ENCODE measurements around the gene FGF4.

The FGF4 gene

GRCh38 chr11:69807106-69807815, 32.1 kb upstream of the FGF4 start:
- no peak for DNase-seq

GRCh38 chr11:69804769-69805508, 29.8 kb upstream of the FGF4 start:
- no peak for DNase-seq

DNA sequence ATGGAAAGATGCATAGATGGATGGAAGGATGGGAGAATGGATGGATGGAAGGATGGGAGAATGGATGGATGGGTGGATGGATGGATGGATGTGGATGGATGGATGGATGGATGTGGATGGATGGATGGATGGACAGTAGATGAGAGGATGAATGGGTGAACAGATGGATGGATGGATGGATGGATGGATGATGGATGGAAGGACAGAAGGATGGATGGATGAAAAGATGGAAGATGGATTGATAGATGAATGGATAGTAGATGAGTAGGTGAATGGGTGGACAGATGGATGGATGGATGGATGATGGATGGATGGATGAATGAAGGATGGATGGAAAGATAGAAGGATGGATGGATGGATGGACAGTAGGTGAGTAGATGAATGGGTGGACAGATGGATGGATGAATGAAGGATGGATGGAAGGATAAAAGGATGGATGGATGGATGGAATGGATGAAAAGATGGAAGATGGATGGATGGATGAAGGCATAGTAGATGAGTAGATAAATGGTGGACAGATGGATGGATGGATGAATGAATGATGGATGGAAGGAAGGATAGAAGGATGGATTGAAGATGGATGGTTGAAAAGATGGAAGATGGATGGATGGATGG, 28.6 kb upstream of the FGF4 start:
- DNase-seq = no peak

DNA sequence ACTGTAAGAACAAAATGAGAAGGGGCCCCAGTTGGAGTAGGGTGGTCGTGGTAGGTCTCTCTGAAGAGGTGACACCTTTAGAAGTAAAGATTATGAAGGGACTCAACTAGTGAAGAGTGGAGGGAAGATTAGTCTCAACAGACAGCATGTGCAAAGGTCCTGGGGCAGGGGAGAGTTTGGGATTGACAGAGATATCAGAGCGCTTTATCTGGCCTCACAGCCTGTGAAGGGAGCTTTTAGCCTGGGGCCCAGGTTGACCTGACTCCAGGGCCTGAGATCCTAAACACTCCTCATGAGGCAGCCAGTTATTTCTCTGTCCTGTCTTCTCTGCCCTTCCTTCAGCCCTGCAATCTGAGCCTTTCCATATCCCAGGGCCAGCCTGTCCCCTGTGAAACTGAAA, 27.9 kb upstream of the FGF4 start:
- no peak for DNase-seq

DNA sequence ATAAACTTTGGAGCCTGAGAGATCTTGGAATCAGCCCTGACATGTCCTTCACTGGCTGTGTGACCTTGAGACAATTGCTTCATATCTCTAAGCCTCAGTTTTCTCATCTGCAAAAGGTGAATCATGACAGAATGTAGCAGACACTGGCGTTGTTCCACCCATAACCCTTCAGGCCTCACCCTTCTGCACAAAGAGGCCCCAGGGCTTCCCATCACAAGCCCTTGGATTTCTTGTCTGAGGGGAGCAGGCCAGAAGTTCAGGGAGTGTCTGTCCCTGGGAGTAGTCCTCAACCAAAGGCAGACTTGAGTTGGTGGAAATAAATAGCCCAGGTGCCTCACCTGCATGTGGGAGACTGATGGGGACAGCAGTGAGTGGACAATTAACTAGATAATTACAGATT, 27.4 kb upstream of the FGF4 start:
- no peak for DNase-seq

GRCh38 chr11:69801513-69802335, 26.6 kb upstream of the FGF4 start:
- no peak for DNase-seq

- no peak for DNase-seq
Measured at GRCh38 chr11:69800278-69800677, 25.1 kb upstream of the FGF4 start.

GRCh38 chr11:69799582-69799981, 24.4 kb upstream of the FGF4 start:
- DNase-seq = no peak

- no peak for DNase-seq
Measured at GRCh38 chr11:69799097-69799496, 24.0 kb upstream of the FGF4 start.

DNA sequence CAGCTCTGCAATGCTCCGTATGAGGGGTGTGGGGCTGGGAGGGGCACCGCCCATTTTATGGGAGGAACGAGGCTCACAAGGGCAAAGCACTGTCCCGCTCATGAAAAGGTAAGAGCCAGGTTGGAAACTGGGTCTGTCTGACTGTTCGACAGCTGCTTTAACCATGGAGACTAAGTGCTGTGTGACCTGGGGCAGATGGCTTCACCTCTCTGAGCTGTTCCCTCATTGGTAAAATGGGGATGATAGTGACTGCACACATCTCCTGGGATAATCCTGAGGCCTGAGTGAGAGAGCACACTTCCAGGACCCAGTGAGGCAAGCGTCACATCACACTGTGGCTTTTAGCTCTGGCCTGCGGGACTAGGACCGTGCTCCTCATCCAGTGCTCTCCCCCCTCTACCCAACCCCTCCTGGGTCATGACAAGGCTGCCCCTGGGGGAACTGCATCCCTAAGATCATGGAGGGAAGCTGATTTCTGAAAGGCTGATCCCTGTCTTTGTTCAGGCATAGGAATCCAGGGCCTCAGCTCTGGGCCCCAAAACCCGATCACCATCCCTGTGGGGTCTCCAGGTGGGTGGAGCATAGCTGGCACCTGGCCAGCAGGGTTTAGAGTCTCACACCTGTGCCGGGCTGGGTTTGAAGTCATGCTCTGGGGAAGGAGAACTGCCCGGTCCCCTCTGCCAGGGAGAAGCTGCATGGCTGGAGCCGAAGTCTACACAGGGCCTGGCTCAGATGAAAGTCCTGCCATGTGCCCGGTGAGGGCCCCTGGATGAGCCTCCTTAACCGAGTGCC, 22.8 kb upstream of the FGF4 start:
- no peak for DNase-seq

GRCh38 chr11:69797156-69797555, 22.0 kb upstream of the FGF4 start:
- no peak for DNase-seq

DNA sequence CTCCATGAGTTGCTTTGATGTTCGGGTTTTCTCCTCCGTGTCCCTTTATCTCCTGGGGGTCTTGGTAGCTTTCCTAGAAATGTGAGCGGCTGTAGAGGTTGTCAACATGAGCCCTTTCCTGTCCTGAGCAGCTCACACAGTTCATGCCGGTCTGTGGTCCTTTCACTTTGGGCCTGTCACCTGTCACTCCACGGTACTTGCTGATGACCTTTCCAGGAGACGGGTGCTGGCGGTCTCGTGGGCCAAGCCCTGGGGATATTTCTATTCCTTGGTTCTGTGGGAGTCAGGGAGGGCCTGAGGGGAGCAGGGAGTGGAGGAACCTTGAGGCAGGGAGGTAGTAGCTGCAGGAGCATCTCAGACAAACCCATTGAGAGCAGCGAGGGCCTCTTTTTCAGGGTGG, 20.9 kb upstream of the FGF4 start:
- DNase-seq = no peak

GRCh38 chr11:69791276-69792180, 16.4 kb upstream of the FGF4 start:
- DNase-seq = no peak

DNA sequence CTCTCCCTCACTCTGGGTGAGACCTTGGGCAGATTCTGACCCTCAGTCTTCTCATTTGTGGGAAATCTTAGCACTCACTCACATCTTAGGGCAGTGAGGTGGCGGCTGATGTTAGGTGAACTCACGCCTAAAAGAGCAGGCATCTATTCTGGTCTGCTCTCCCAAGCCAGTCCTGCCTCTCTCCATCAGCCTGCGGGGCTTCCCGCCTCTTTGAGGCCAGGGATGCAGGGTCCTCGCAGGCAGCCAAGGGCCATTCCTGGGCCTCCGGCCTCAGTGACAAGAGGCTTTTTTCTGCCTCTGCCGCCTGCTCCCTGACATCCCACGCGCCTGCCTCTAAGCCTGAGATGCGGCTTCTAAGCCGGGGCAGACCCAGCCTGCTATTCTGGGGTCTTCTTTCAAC, 13.8 kb upstream of the FGF4 start:
- no peak for DNase-seq

- no peak for DNase-seq
Measured at GRCh38 chr11:69787906-69788305, 12.8 kb upstream of the FGF4 start.

- DNase-seq = no peak
Measured at GRCh38 chr11:69787457-69787856, 12.3 kb upstream of the FGF4 start.

DNA sequence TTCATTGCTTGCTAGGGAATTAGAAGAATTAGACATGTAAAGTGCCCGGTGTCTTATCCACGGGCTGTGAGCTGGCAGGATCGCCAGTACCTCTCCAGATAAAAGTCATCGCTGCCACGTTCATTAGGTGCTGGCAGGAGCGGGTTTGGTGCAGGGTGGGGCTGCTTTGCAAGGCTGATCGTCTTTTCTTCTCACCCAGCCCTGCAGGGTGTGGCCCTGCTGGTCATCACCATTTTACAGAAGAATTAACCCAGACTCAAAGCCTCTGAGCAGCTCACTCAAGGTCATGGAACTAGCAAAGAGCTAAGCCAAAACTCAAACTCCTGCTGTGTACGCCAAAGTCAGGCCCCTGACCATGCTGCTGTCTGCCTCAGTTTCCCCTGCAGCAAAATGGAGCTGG, 6.1 kb upstream of the FGF4 start:
- DNase-seq = no peak

DNA sequence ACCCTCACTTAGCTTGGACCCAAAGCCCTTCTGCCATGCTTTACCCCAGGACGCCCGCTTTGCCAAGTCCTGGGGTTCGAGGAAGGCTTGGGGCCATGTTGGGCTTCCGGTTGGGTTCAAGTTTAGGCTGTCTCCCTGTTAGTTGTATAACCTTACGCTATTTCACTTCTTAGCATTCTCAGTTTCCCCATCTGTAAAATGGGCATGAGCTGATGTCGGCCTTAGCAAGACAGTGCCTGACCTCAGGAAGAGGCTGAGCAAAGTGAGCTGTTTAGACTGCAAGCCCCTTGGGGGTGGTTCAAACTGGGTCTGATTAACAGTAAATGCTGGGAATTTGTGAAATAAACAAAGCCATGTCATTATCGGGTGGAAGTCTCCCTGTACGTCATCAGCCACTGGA, 3.2 kb upstream of the FGF4 start:
- no peak for DNase-seq

GRCh38 chr11:69774354-69775162, 583 bp downstream of the FGF4 start:
- no peak for DNase-seq

DNA sequence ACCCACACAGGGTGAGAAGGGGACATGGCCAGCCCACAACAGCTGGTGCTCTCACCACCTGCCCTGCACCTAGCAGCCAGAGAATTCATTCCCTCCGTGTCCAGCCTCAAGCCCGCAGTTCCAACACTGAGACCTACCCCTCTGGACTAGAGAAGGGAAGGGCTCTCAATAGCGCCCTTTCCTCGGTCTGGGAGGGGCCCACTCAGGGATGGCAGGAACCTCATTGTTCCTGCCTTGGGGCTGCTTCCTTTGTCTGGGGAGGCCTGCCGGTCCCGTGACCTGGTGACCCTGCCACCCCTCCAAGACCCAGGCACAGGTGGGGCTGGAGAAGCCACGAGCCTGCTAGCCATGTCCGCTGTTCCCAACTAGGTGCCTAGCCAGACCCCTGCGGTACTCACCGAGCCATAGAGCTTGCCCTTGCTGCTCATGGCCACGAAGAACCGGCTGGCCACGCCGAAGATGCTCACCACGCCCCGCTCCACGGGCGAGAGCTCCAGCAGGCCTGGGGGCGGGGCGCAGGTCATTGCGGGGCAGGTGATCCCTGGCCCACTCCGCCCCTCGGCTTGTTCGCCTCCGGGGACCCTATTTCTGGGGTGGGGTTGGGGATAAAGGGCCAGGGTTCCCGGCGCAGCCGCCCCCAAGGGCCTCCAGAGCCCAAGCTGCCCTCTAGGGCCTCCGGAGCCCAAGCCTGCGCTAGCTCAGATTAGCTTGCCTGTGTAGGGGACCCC, 1.4 kb downstream of the FGF4 start:
- DNase-seq = no peak
